ENCODE data around the gene BRICD5. TPM values are rescaled to one million over a fixed set of nuclear protein-coding genes. Genes with fewer than 3 reads are reported as not detected.

BRICD5 gene
- total and polyA plus RNA-seq, 2 of the 13 experiments (the other 11 are each of a cell fraction or from before 2014, with no cell fraction given), result 1.6 to 5.8 TPM

- TF ChIP-seq, protein P1, sequence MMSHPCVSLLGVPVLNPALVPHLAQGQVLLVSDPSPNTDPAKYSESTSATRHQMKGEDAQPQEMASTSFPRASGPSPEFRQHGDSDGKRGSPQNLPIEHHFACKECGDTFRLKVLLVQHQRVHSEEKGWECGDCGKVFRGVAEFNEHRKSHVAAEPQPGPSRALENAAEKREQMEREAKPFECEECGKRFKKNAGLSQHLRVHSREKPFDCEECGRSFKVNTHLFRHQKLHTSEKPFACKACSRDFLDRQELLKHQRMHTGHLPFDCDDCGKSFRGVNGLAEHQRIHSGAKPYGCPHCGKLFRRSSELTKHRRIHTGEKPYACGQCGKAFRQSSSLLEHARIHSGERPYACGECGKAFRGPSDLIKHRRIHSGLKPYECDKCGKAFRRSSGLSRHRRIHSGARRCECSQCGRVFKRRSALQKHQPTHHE (CRISPR knock-in tag; IDR thresholded peaks at IDR 0.05; ENCODE audit: borderline replicate concordance), result peak; percentile 69; the same call in 1 of the 2 replicates
- no peak for TF ChIP-seq ZNF569 (CRISPR knock-in tag; IDR thresholded peaks at IDR 0.05; ENCODE audit: borderline replicate concordance)
- TF ChIP-seq ZNF24 (IDR thresholded peaks at IDR 0.05), result no peak
- peak; percentile 54; the same call in 1 of the 2 replicates for TF ChIP-seq ZZZ3 (CRISPR knock-in tag; IDR thresholded peaks at IDR 0.05; ENCODE audit: borderline replicate concordance)
- TF ChIP-seq JUNB (CRISPR knock-in tag; IDR thresholded peaks at IDR 0.05; ENCODE audit: borderline replicate concordance), result no peak
- TF ChIP-seq ZNF33A (CRISPR knock-in tag; IDR thresholded peaks at IDR 0.05; ENCODE audit: borderline replicate concordance), result peak; percentile 91; the same call in 1 of the 2 replicates
- TF ChIP-seq EEA1 (CRISPR knock-in tag; IDR thresholded peaks at IDR 0.05; ENCODE audit: borderline replicate concordance), result no peak
- TF ChIP-seq, protein P2, sequence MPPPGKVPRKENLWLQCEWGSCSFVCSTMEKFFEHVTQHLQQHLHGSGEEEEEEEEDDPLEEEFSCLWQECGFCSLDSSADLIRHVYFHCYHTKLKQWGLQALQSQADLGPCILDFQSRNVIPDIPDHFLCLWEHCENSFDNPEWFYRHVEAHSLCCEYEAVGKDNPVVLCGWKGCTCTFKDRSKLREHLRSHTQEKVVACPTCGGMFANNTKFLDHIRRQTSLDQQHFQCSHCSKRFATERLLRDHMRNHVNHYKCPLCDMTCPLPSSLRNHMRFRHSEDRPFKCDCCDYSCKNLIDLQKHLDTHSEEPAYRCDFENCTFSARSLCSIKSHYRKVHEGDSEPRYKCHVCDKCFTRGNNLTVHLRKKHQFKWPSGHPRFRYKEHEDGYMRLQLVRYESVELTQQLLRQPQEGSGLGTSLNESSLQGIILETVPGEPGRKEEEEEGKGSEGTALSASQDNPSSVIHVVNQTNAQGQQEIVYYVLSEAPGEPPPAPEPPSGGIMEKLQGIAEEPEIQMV (CRISPR knock-in tag; IDR thresholded peaks at IDR 0.05; ENCODE audit: low read depth), result no peak; the same call in 1 of the 2 replicates
- TF ChIP-seq TAF1 (CRISPR knock-in tag; IDR thresholded peaks at IDR 0.05), result peak; percentile 87
- TF ChIP-seq, protein P3, sequence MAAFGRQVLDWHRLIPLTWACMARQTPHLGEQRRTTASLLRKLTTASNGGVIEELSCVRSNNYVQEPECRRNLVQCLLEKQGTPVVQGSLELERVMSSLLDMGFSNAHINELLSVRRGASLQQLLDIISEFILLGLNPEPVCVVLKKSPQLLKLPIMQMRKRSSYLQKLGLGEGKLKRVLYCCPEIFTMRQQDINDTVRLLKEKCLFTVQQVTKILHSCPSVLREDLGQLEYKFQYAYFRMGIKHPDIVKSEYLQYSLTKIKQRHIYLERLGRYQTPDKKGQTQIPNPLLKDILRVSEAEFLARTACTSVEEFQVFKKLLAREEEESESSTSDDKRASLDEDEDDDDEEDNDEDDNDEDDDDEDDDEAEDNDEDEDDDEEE (CRISPR knock-in tag; IDR thresholded peaks at IDR 0.05), result peak; percentile 93
- no peak for TF ChIP-seq ZNF615 (CRISPR knock-in tag; IDR thresholded peaks at IDR 0.05; ENCODE audit: borderline replicate concordance)
- TF ChIP-seq ZBTB14 (CRISPR knock-in tag; IDR thresholded peaks at IDR 0.05), result peak; percentile 35; the same call in 1 of the 2 replicates
- TF ChIP-seq HNRNPLL (IDR thresholded peaks at IDR 0.05; ENCODE audit: low read depth, low read length, poor library complexity, severe bottlenecking), result peak; percentile 76
- TF ChIP-seq GATAD1 (CRISPR knock-in tag; IDR thresholded peaks at IDR 0.05), result peak; percentile 87
- peak; percentile 25; the same call in 1 of the 2 replicates for TF ChIP-seq KLF9 (CRISPR knock-in tag; IDR thresholded peaks at IDR 0.05; ENCODE audit: low read depth)
- TF ChIP-seq ZNF670 (CRISPR knock-in tag; IDR thresholded peaks at IDR 0.05; ENCODE audit: borderline replicate concordance), result peak; percentile 81
- no peak for TF ChIP-seq ZNF644 (CRISPR knock-in tag; IDR thresholded peaks at IDR 0.05; ENCODE audit: low read depth)
- peak; percentile 58; the same call in 1 of the 2 replicates for TF ChIP-seq ZBTB7A (CRISPR knock-in tag; IDR thresholded peaks at IDR 0.05)
- peak; percentile 86 for TF ChIP-seq AGO1 (IDR thresholded peaks at IDR 0.05; ENCODE audit: low read depth, low read length, poor library complexity, severe bottlenecking)
- TF ChIP-seq ASH2L (IDR thresholded peaks at IDR 0.05; ENCODE audit: insufficient read length, low read depth, low read length), result peak; percentile 25
- TF ChIP-seq ZBTB21 (CRISPR knock-in tag; IDR thresholded peaks at IDR 0.05), result no peak
- TF ChIP-seq ZSCAN9 (CRISPR knock-in tag; IDR thresholded peaks at IDR 0.05; ENCODE audit: borderline replicate concordance), result no peak; the same call in 1 of the 2 replicates
- peak; percentile 92; the same call in 1 of the 2 replicates for TF ChIP-seq ZNF776 (CRISPR knock-in tag; IDR thresholded peaks at IDR 0.05)
- TF ChIP-seq ZNF510 (CRISPR knock-in tag; IDR thresholded peaks at IDR 0.05; ENCODE audit: low read depth), result no peak
- no peak for TF ChIP-seq ZNF780A (CRISPR knock-in tag; IDR thresholded peaks at IDR 0.05)
These were observed 40.8 kb upstream of the BRICD5 start, which contains the start of gene ECI1 (continued) for GRCh38 chr16:2251296-2252111.
